ENCODE results near the gene KLF13.
A peak's percentile ranks its signal among the peaks of the same experiment; 100 is the strongest.

KLF13 gene

DNA sequence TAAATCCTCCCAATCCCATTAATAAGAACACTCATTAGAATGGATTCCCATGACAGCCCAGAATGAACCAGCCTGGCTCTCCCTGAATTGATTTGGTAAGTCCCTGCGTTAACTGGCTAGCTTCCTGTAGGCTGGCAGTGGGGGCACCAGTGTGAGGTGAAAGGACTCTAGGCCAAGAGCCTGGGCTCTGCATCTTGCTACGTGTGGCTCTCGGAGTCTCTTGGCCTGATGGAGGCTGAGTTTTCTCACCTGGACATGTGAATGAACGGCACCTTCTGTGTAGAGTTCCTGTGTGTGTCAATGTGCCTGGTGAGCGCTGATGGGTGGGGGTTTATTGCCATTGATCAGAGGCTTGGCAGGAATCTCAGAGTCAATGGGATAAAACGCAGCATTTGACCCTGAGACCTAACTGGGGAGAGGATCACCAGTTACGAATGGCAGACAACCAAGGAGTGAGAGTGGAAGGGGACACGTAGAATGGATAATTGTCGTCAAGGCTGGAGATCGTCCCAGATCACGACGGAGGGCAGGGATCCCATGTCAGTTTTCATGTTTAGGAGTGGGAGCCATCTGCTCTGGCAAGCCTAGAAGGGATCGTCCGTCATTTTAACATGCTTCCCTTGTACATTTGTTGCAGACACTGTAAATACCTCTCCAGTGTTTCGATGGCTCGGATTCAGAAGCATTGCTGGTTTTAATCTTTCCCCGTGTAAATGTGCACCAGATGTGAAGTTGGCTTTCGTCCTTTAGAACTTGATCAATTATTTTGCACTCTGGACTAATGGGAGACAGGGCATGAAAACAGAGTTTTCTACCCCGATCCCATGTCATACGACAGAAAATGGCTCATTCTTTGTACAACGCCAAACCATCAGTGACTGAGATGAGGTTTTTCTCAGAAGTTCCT lies 9.0 kb upstream of the KLF13 start:
- no peak for DNase-seq

DNA sequence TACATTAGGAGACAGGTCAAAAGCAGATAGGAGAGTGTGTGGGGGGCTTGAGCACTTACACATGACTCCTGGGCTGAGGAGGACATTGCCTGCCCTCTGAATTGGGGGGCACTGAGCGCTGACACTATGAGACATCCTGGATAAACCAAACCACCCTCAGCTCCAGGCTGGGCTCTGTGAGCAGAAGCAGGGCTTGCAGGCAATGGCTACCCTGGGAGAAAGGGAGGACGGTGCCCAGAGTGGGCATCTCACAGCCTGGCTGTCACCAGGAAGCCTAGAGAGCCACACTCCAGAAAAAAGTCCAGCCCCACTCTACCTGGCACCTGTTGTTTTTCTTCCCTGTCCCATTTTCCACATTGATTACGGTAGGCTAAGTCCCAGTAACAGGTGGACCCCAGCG lies 8.2 kb upstream of the KLF13 start:
- DNase-seq: no peak

GRCh38 chr15:31320022-31320421 lies 6.6 kb upstream of the KLF13 start:
- DNase-seq: no peak

DNA sequence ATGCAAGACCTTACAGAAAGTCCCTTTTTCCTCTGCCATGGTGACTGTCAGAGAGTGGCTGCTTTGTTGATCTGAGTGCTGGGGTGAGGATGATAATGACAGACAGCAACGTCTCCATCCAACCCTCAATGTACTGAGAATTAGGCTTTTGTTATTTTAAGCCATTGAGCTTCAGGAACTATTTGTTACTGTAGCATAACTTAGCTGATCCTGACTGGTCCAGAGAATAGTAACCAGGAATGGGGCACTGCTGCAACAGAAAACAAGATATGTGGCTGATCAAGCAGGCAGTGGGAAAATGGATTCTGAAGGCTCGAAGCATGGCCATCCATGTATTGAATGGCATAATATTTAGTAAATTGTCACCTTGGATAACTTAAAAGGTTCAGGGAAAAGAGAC lies 5.2 kb upstream of the KLF13 start:
- DNase-seq: no peak

GRCh38 chr15:31322504-31322903 lies 4.1 kb upstream of the KLF13 start:
- no peak for DNase-seq

GRCh38 chr15:31323627-31324026 lies 3.0 kb upstream of the KLF13 start:
- no peak for DNase-seq

DNA sequence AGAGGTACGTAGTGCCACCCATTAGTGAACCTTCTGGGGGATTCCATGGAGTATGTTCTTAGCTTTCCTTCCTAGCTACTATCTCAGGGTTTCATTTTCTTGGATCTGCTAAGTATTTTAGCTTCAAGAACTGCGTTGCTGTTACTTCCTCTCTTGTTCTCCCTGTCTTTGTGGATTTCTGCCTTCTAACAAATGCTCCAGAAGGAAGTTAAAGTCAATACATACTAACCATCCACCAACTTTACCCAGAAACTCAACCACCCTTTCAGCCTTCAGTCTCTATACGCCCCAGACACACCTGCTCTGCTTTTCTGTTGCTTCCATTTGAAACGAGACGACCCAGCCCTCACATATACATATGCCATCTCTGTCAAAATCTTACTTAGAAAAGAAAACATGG lies 2.4 kb upstream of the KLF13 start:
- DNase-seq: peak in 1 of 2 experiments; percentile 29

- DNase-seq: no peak
Measured at GRCh38 chr15:31324806-31325594, 1.6 kb upstream of the KLF13 start.

DNA sequence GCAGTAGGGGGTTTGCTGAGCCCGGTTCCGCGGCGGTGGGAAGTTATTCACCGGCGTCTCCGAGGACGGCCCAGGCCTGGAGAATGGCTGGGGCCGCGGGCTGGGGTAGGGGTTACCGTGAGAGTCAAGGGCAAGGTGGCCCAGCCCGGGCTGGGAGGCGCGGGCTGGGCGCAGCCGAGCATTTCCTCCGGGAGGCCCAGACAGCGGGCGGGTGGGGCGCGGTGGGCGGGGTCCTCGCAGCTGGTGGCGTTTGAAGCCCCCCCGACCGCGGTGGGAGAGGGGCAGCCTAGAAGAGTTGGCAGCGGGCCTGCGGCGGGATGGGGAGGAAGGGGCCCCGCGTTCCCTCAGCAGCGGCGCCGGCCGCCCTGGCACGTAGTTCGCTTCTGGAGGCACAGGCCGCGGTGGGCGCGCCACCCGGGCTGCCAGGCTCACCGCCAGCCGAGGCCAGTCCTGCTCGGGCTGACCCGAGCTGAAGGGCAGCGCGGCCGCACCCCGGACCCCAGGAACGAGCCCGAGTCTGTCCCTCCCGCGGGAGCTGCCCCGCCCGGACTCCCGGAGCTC lies 960 bp upstream of the KLF13 start:
- no peak for DNase-seq

DNA sequence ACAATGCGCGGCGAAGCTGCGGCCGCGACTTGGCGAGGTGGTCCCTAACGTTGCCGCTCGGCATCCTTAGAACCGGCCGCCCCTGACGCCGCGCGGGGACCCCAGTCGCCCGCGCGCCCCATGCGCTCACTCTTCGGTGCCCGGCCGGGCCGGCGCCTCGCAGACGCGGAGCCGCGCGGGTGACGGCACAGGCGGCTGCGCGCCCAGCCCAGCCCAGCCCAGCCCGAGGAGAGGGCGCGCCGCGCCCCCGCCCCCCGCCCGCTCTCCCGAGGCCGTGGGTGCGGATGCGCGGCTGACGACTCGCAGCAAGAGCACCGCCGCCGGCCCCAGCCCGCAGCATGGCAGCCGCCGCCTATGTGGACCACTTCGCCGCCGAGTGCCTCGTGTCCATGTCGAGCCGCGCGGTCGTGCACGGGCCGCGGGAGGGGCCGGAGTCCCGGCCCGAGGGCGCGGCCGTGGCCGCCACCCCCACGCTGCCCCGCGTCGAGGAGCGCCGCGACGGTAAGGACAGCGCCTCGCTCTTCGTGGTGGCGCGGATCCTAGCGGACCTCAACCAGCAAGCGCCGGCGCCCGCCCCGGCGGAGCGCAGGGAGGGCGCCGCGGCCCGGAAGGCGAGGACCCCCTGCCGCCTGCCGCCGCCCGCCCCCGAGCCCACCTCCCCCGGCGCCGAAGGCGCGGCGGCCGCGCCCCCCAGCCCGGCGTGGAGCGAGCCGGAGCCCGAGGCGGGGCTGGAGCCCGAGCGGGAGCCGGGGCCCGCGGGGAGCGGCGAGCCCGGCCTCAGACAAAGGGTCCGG lies 437 bp downstream of the KLF13 start:
- DNase-seq: peak in 1 of 2 experiments; percentile 50

GRCh38 chr15:31327669-31328427 lies 1.2 kb downstream of the KLF13 start:
- DNase-seq: peak; percentile 14 to 23

GRCh38 chr15:31328428-31328968 lies 1.9 kb downstream of the KLF13 start:
- DNase-seq: no peak

- DNase-seq: no peak
Measured at GRCh38 chr15:31328969-31329639, 2.5 kb downstream of the KLF13 start.

DNA sequence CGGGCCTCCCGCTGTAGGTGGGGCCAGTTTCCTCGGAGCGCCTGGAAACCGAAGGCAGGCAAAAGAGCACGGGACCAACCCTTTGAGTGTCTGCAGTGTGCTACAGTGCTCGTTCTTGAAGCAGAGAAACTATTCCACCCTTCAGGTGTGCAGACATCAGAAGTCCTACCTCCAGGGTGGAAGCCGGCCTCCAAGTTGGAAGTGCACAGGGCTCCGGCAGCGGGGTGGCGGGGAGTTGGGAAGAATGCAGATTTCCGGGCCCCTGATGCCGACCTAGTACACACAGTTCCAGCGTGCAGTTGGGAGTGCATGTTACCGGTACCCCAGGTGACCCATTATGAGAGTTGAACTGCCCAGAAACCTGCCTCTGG lies 3.0 kb downstream of the KLF13 start:
- no peak for DNase-seq

- no peak for DNase-seq
Measured at GRCh38 chr15:31330111-31330785, 3.6 kb downstream of the KLF13 start.

DNA sequence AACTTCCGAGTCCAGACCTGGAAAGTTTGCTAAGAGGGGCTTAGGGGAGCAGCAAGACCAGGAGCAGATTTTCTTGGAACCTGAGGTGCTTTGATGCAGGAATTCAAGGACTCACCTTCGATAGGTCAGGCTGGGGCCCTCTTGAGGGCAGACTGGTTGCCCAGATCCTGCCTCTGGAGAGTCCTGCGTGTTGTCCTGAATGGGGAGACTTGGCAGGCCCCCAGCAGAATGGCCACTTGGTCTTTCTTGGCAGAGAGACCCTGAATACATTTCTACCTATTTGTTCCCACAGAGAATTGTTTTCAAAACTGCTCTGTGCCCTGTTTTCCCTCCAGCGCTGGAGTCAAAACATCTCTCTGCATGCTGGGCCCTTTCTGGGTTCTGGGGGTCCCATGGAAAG lies 4.2 kb downstream of the KLF13 start:
- no peak for DNase-seq

GRCh38 chr15:31331389-31331788 lies 4.8 kb downstream of the KLF13 start:
- no peak for DNase-seq

- DNase-seq: no peak
Measured at GRCh38 chr15:31332020-31332680, 5.5 kb downstream of the KLF13 start.

- DNase-seq: no peak
Measured at GRCh38 chr15:31332681-31333071, 6.0 kb downstream of the KLF13 start.

- no peak for DNase-seq
Measured at GRCh38 chr15:31333119-31333518, 6.5 kb downstream of the KLF13 start.

Measured in AML-193 (cell line).